WERI-Rb-1 (cell line): ENCODE data around the gene RTP2.

Source experiments
- DNase-seq: peaks from one replicate; pipeline ENCODE4 v3.0.0-alpha.2; 2020
- H3K27ac ChIP-seq: fragments of 250-450 bp; sonication (Bioruptor Pico); 2 replicates; pipeline ENCODE4 v1.5.1; 2020; ENCODE audit warnings: mild to moderate bottlenecking, moderate library complexity
- H3K27me3 ChIP-seq: fragments of 250-450 bp; sonication (Bioruptor Pico); 2 replicates; pipeline ENCODE4 v1.5.1; 2021; ENCODE audit warnings: mild to moderate bottlenecking, low read depth, moderate library complexity; ENCODE audit not compliant: insufficient read depth, severe bottlenecking
- H3K36me3 ChIP-seq: fragments of 250-450 bp; sonication (Bioruptor Pico); 2 replicates; pipeline ENCODE4 v1.5.1; 2020; ENCODE audit warnings: mild to moderate bottlenecking, moderate library complexity
- H3K4me3 ChIP-seq: 2 replicates; pipeline ENCODE4 v1.5.1; 2011; ENCODE audit warnings: low read depth, mild to moderate bottlenecking, control low read depth, low read length
- H3K9me3 ChIP-seq: fragments of 250-450 bp; sonication (Bioruptor Pico); 2 replicates; pipeline ENCODE4 v1.5.1; 2021; ENCODE audit warnings: mild to moderate bottlenecking, moderate library complexity; ENCODE audit not compliant: severe bottlenecking
- CTCF ChIP-seq: IDR thresholded peaks from 2 replicates; pipeline ENCODE4 v1.5.1; 2011; ENCODE audit warnings: low read depth, mild to moderate bottlenecking, control low read depth, inconsistent platforms, low read length

Gene RTP2

GRCh38 chr3:187702507-187703033 is at the start of gene RTP2:
TSS of gene RTP2 (minus strand) at chr3:187702557. CDS start at chr3:187702128, 429 bp downstream.
- H3K4me3 ChIP-seq = no peak within 1 kb of the TSS
- no peaks in the 10 kb centered on the region for H3K36me3 ChIP-seq
- no peak within 1 kb of the TSS for H3K27ac ChIP-seq
- no peak for DNase-seq
- H3K9me3 ChIP-seq = no peaks in the 10 kb centered on the region
- no peak for TF ChIP-seq CTCF
- H3K27me3 ChIP-seq = peaks cover 29% of the 10 kb centered on the region

GRCh38 chr3:187750513-187751123 is 48.3 kb upstream of the RTP2 start:
- no peak overlapping the region for H3K4me3 ChIP-seq
- H3K27me3 ChIP-seq = no peaks in the 10 kb centered on the region
- no peaks in the 10 kb centered on the region for H3K9me3 ChIP-seq
- H3K27ac ChIP-seq = no peak overlapping the region
- no peak for DNase-seq
- no peaks in the 10 kb centered on the region for H3K36me3 ChIP-seq
- no peak for TF ChIP-seq CTCF

GRCh38 chr3:187750006-187750512 is 47.7 kb upstream of the RTP2 start:
- no peaks in the 10 kb centered on the region for H3K9me3 ChIP-seq
- no peaks in the 10 kb centered on the region for H3K36me3 ChIP-seq
- no peak overlapping the region for H3K4me3 ChIP-seq
- TF ChIP-seq CTCF = no peak
- no peaks in the 10 kb centered on the region for H3K27me3 ChIP-seq
- DNase-seq = no peak
- H3K27ac ChIP-seq = no peak overlapping the region

- Histone ChIP-seq H3K36me3 (no peaks in the 10 kb centered on the region), H3K9me3 (no peaks in the 10 kb centered on the region), H3K4me3 (no peak overlapping the region), H3K27ac (no peak overlapping the region), H3K27me3 (no peaks in the 10 kb centered on the region)
- DNase-seq = peak; percentile 94
- TF ChIP-seq CTCF = peak; percentile 81
Observed at GRCh38 chr3:187748050-187748481, 45.7 kb upstream of the RTP2 start.

GRCh38 chr3:187747506-187747905 is 45.1 kb upstream of the RTP2 start:
- no peaks in the 10 kb centered on the region for H3K9me3 ChIP-seq
- no peak for DNase-seq
- H3K4me3 ChIP-seq = no peak overlapping the region
- no peaks in the 10 kb centered on the region for H3K36me3 ChIP-seq
- no peak for TF ChIP-seq CTCF
- H3K27ac ChIP-seq = no peak overlapping the region
- H3K27me3 ChIP-seq = peaks cover 3% of the 10 kb centered on the region
